DMS53 treated with DMSO at 0.1 percent for 48 hours (cell line): ENCODE results near the gene KCNJ16.

Experiments used
- DNase-seq: peaks from one replicate; lab custom pipeline; 2025; ENCODE audit not compliant: unreplicated experiment; lab: John Stamatoyannopoulos, UW

The KCNJ16 gene

GRCh38 chr17:70168977-70169708 is 94.1 kb downstream of the KCNJ16 start, which contains the start of gene KCNJ2:
Gene KCNJ2, plus strand, starts transcription at chr17:70169532. Its CDS starts 5,508 bp downstream, at chr17:70175040.
- DNase-seq = peak; percentile 88

DNA sequence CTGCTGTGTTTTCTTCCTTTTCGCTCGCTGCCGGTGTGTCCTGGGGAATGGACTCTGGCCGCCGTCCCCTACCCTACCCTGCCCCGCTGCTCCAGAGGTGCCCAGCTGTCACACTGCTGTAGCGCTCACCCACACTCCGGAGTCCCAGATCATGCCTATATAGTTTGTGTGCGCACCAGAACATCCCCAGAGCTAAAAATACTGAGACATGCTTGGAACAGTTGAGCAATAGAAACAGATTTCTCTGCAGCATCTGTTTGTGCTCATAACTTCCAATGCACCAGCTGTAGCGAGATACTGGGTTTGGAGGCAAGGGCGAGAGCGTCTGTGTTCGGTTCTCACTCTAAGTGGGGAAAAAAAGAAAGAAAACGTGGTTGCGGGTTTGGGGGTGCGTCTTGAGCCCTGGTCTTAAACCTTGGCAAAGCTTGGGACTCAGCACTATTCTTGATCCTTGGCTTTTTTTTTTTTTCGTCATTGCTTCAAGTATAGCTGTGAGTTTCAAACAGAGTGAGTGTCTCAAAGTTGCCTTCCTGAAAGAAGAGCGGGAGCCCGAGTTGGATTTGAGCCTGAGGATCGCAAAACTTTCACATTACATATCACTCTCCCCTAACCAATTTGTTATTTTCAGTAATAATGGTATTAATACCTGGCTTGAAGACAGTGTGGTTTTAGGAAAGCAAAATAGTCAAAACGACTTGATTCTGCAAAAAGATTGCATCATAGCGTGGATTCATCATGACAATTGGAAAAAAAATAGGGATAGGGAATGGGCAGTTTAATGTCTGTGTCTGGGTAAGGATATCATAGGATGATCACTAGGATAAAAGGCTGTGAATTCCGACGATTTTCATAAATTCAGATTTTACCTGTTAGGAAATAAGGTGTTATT is 94.9 kb downstream of the KCNJ16 start:
- peak; percentile 50 for DNase-seq

DNA sequence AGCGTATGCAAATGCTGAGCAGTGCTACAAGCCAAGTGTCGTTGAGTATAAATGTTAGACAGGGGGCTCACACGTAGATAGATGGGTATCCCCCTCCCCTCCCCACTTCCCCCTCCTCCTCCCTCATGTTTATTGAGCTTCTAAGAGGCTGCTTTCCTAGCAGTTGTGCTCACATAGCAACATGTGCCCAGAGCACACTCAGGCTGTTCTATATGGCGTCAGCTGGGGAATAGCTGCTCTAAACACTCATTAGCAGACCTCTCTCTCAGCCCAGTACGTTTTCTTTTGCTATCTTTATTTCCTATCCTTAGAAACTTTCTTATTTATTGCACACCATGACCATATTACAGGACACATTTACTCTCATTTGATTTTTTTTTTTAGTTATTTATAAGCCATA is 96.1 kb downstream of the KCNJ16 start:
- DNase-seq = no peak

GRCh38 chr17:70172449-70172848 is 97.4 kb downstream of the KCNJ16 start:
- DNase-seq = no peak

DNA sequence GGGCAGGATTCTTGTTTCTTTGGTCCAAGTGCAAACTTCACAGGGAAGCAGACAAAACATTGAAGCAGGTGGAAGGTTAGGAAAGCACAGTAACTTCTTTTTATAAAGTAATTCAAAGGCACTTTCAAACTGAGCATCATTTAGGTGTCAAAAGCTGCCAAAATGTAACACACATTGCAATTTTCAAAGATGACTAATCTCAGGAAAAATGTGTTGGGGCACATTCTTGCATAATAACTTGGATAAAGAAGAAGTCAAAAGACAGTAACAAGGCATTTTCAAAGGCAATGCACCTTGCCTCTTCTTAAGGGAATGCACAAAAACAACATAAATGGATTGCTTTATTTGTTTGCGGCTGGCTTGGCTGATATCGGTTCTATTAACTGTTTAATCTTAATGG is 97.9 kb downstream of the KCNJ16 start:
- DNase-seq = no peak

DNA sequence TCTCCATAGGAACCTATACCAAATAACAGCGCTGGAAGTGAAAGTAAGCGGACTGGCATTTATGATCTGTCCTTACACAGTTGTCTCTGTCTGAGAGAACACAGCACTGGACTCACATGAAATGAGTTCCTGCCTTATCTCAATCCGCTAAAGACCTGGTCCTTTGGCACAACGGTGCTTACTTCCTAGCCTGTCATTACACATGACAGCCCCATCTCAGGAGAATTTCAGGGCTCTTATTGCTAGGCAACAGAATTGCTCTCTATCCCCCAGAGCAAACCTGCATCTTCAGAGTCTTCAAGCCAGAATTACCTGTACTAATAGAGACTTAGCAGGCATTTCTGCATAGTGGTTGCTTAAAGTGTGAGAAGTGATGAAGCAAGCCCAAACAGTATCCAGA is 98.7 kb downstream of the KCNJ16 start:
- DNase-seq = no peak

GRCh38 chr17:70181376-70181775 is 106.4 kb downstream of the KCNJ16 start:
- no peak for DNase-seq

DNA sequence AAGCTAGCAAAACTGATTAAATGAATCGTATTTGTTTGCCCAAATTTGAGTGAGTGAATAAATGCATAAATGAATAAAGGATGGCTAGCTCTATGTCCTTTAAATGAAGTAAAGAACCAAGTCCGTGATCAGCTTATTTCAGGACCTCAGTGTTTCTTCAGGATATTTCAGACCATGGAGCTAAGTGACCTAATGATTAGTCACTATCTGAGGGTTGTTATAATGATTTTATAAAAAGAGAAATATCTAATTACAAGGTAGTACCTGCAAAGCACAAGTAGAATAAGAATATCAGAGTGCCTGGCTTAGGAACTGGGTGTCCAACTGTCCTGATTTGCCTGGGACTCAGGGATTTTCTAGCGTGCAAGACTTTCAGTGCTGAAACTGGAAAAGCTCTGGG is 106.8 kb downstream of the KCNJ16 start:
- no peak for DNase-seq

DNA sequence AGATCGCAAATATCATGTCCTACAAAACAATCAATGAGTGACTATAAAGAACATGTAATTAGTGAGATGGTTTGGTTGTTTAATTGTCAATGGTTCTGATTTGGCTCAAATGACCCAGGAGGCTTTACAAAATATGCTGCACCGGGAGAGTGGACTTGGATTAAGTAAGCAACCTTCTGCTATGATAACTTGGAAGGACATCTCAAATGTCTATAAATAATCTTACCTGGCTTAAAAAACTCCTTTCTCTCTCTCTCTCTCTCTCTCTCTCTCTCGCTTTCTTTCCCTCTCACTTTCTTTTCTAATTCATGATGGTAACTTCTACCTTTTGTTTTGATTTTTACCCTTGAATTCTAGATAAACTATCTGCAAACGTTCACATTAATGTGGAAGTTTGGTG is 108.5 kb downstream of the KCNJ16 start:
- no peak for DNase-seq

- DNase-seq = no peak
These were observed 109.2 kb downstream of the KCNJ16 start for GRCh38 chr17:70184207-70184606.

- DNase-seq = no peak
These were observed 109.7 kb downstream of the KCNJ16 start for GRCh38 chr17:70184770-70185169.
